SK-N-SH treated with all-trans-retinoic acid at 6 μM for 48 hours (cell line): ENCODE measurements around the gene ST3GAL6.

Source experiments
- ATAC-seq: fragments of 200-7000 bp; cut with Tn5 transposase; 3 replicates; pipeline ENCODE4 v1.9.1; 2020; ENCODE audit warnings: mild to moderate bottlenecking, moderate library complexity
- ARNTL ChIP-seq: fragments of 450-650 bp; formaldehyde crosslinking; IDR thresholded peaks from 2 replicates; pipeline ENCODE4 v1.5.0; 2020; ENCODE audit warnings: low read depth, mild to moderate bottlenecking, moderate library complexity, borderline replicate concordance
- CREB5 ChIP-seq: fragments of 250-450 bp; sonication (Bioruptor Pico); IDR thresholded peaks from 2 replicates; pipeline ENCODE4 v1.5.1; 2020; ENCODE audit warnings: low read depth, mild to moderate bottlenecking, moderate library complexity
- CSDC2 ChIP-seq: fragments of 250-450 bp; sonication (Bioruptor Pico); IDR thresholded peaks from 2 replicates; pipeline ENCODE4 v1.5.0; 2020; ENCODE audit warnings: mild to moderate bottlenecking, moderate library complexity
- CSRNP3 ChIP-seq: fragments of 250-450 bp; sonication (Bioruptor Pico); IDR thresholded peaks from 2 replicates; pipeline ENCODE4 v1.5.1; 2021; ENCODE audit warnings: mild to moderate bottlenecking, moderate library complexity
- GLIS3 ChIP-seq: fragments of 250-450 bp; sonication (Bioruptor Pico); IDR thresholded peaks from 2 replicates; pipeline ENCODE4 v1.5.0; 2020; ENCODE audit warnings: mild to moderate bottlenecking, moderate library complexity
- OSR1 ChIP-seq: fragments of 250-450 bp; sonication (Bioruptor Pico); IDR thresholded peaks from 2 replicates; pipeline ENCODE4 v1.8.0; 2022; ENCODE audit warnings: moderate library complexity, mild to moderate bottlenecking, inconsistent platforms
- PATZ1 ChIP-seq: fragments of 250-450 bp; sonication (Bioruptor Pico); IDR thresholded peaks from 2 replicates; pipeline ENCODE4 v1.8.0; 2020; ENCODE audit warnings: mild to moderate bottlenecking, moderate library complexity, borderline replicate concordance
- POU6F1 ChIP-seq: fragments of 250-450 bp; sonication (Bioruptor Pico); IDR thresholded peaks from 2 replicates; pipeline ENCODE4 v1.8.0; 2021; ENCODE audit warnings: low read depth, mild to moderate bottlenecking, moderate library complexity, borderline replicate concordance
- PPARA ChIP-seq: fragments of 250-450 bp; sonication (Bioruptor Pico); IDR thresholded peaks from 2 replicates; pipeline ENCODE4 v1.5.0; 2020; ENCODE audit warnings: mild to moderate bottlenecking, borderline replicate concordance
- RARB ChIP-seq: fragments of 250-450 bp; sonication (Bioruptor Pico); IDR thresholded peaks from 2 replicates; pipeline ENCODE4 v1.8.0; 2021; ENCODE audit warnings: mild to moderate bottlenecking, moderate library complexity
- SNAI2 ChIP-seq: fragments of 250-450 bp; sonication (Bioruptor Pico); IDR thresholded peaks from 2 replicates; pipeline ENCODE4 v1.5.0; 2020; ENCODE audit warnings: mild to moderate bottlenecking, moderate library complexity
- TCF4 ChIP-seq: fragments of 250-450 bp; sonication (Bioruptor Pico); IDR thresholded peaks from 2 replicates; pipeline ENCODE4 v1.8.0; 2021; ENCODE audit warnings: mild to moderate bottlenecking, moderate library complexity, borderline replicate concordance
- TOX ChIP-seq: fragments of 250-450 bp; sonication (Bioruptor Pico); IDR thresholded peaks from 2 replicates; pipeline ENCODE4 v1.8.0; 2021; ENCODE audit warnings: mild to moderate bottlenecking, moderate library complexity, borderline replicate concordance
- TSHZ2 ChIP-seq: fragments of 250-450 bp; sonication (Bioruptor Pico); IDR thresholded peaks from 2 replicates; pipeline ENCODE4 v1.5.0; 2020; ENCODE audit warnings: mild to moderate bottlenecking, moderate library complexity
- ZC3H10 ChIP-seq: fragments of 250-450 bp; sonication (Bioruptor Pico); IDR thresholded peaks from 2 replicates; pipeline ENCODE4 v1.5.1; 2021; ENCODE audit warnings: mild to moderate bottlenecking, moderate library complexity
- ZFP3 ChIP-seq: fragments of 250-450 bp; sonication (Bioruptor Pico); IDR thresholded peaks from 2 replicates; pipeline ENCODE4 v1.5.0; 2020; ENCODE audit warnings: mild to moderate bottlenecking, moderate library complexity
- ZFP30 ChIP-seq: fragments of 450-650 bp; formaldehyde crosslinking; IDR thresholded peaks from 2 replicates; pipeline ENCODE4 v1.5.0; 2022; ENCODE audit warnings: mild to moderate bottlenecking, moderate library complexity
- ZNF565 ChIP-seq: fragments of 450-650 bp; formaldehyde crosslinking; conservative IDR thresholded peaks from 2 replicates; pipeline ENCODE4 v1.5.0; 2020; ENCODE audit warnings: low read depth, mild to moderate bottlenecking, moderate library complexity
- ZNF70 ChIP-seq: fragments of 450-650 bp; formaldehyde crosslinking; IDR thresholded peaks from 2 replicates; pipeline ENCODE4 v1.5.0; 2020; ENCODE audit warnings: mild to moderate bottlenecking, moderate library complexity
- ZNF8 ChIP-seq: fragments of 450-650 bp; formaldehyde crosslinking; IDR thresholded peaks from 2 replicates; pipeline ENCODE4 v1.5.0; 2020; ENCODE audit warnings: mild to moderate bottlenecking, moderate library complexity

The ST3GAL6 gene

GRCh38 chr3:98796334-98796733 is 33.2 kb downstream of the ST3GAL6 start:
- TF ChIP-seq ZC3H10 (CRISPR knock-in tag) (no peak), ZNF8 (CRISPR knock-in tag) (no peak), SNAI2 (CRISPR knock-in tag) (no peak), TCF4 (CRISPR knock-in tag) (no peak)
- ATAC-seq, result no peak

- ATAC-seq, result no peak
- no peak for TF ChIP-seq ZFP30 (CRISPR knock-in tag)
- no peak for TF ChIP-seq PPARA (CRISPR knock-in tag)
- no peak for TF ChIP-seq ZFP3 (CRISPR knock-in tag)
- TF ChIP-seq CREB5 (CRISPR knock-in tag), result no peak
- no peak for TF ChIP-seq POU6F1
- no peak for TF ChIP-seq SNAI2 (CRISPR knock-in tag)
- TF ChIP-seq ZNF565 (CRISPR knock-in tag), result no peak
Observed at GRCh38 chr3:98797905-98798304, 34.8 kb downstream of the ST3GAL6 start.

- TF ChIP-seq SNAI2 (CRISPR knock-in tag), result no peak
- no peak for TF ChIP-seq OSR1 (CRISPR knock-in tag)
- no peak for TF ChIP-seq TCF4 (CRISPR knock-in tag)
- no peak for TF ChIP-seq TOX (CRISPR knock-in tag)
- no peak for TF ChIP-seq ZC3H10 (CRISPR knock-in tag)
- TF ChIP-seq CREB5 (CRISPR knock-in tag), result no peak
- TF ChIP-seq ARNTL (CRISPR knock-in tag), result no peak
- TF ChIP-seq CSRNP3 (CRISPR knock-in tag), result no peak
- TF ChIP-seq ZFP3 (CRISPR knock-in tag), result no peak
- TF ChIP-seq PPARA (CRISPR knock-in tag), result no peak
- TF ChIP-seq RARB, result no peak
- no peak for TF ChIP-seq ZNF8 (CRISPR knock-in tag)
- TF ChIP-seq GLIS3 (CRISPR knock-in tag), result no peak
- TF ChIP-seq CSDC2 (CRISPR knock-in tag), result no peak
- no peak for TF ChIP-seq ZFP30 (CRISPR knock-in tag)
- TF ChIP-seq TSHZ2 (CRISPR knock-in tag), result no peak
- no peak for TF ChIP-seq PATZ1
- TF ChIP-seq POU6F1, result no peak
- TF ChIP-seq ZNF70 (CRISPR knock-in tag), result no peak
- TF ChIP-seq ZNF565 (CRISPR knock-in tag), result no peak
- ATAC-seq, result no peak
Observed at GRCh38 chr3:98798820-98799219, 35.7 kb downstream of the ST3GAL6 start.
